PC-3 (cell line): Measurements from ENCODE around the gene SENP3. TPM values are rescaled to one million over a fixed set of nuclear protein-coding genes. Genes with fewer than 3 reads are reported as not detected.
A peak's percentile ranks its signal among the peaks of the same experiment; 100 is the strongest.

ENCODE experiments used
- ATAC-seq: fragments of 200-7000 bp; cut with Tn5 transposase; 2 replicates; pipeline ENCODE4 v1.9.1; 2020; ENCODE audit warnings: mild to moderate bottlenecking, moderate library complexity
- BruUV-seq: library from RNA; stranded (reverse); fragments of 400-500 nt; replicated peaks from 2 replicates; lab custom pipeline; 2021; lab: Mats Ljungman, UMichigan
- CTCF ChIA-PET: fragments of 300-600 bp; sonication (Branson Sonifier 250); formaldehyde crosslinking; loops from one replicate; lab custom pipeline; 2022; ENCODE audit warnings: antibody characterized with exemption; lab: Charles Lee
- POLR2A ChIA-PET: fragments of 300-600 bp; sonication (Branson Sonifier 250); formaldehyde crosslinking; loops from one replicate; lab custom pipeline; 2022; ENCODE audit warnings: antibody characterized with exemption; ENCODE audit not compliant: unreplicated experiment; lab: Charles Lee
- DNase-seq: peaks from one replicate; pipeline ENCODE4 v3.0.0-alpha.2; 2015
- H2AFZ ChIP-seq: fragments of 300-600 bp; sonication (generic); 2 replicates; pipeline ENCODE4 v1.6.0; 2016; ENCODE audit warnings: antibody characterized with exemption, low read length
- H3F3A ChIP-seq: fragments of 300-600 bp; sonication (generic); one replicate; pipeline ENCODE4 v1.6.0; 2017; ENCODE audit warnings: antibody characterized with exemption, low read length, control low read depth, mild to moderate bottlenecking; ENCODE audit not compliant: unreplicated experiment
- H3K27ac ChIP-seq: fragments of 300-600 bp; sonication (generic); 2 replicates; pipeline ENCODE4 v1.5.1; 2016; ENCODE audit warnings: mild to moderate bottlenecking, low read length
- H3K27me3 ChIP-seq: fragments of 300-600 bp; sonication (generic); 2 replicates; pipeline ENCODE4 v1.6.1; 2016; ENCODE audit warnings: low read length, mixed read lengths
- H3K36me3 ChIP-seq: fragments of 300-600 bp; sonication (generic); 2 replicates; pipeline ENCODE4 v1.6.1; 2016; ENCODE audit warnings: low read depth, mixed run types, low read length, mixed read lengths
- H3K4me1 ChIP-seq: fragments of 300-600 bp; sonication (generic); 2 replicates; pipeline ENCODE4 v1.5.1; 2016; ENCODE audit warnings: low read length; ENCODE audit not compliant: insufficient read depth
- H3K4me2 ChIP-seq: fragments of 300-600 bp; sonication (generic); 2 replicates; pipeline ENCODE4 v1.6.0; 2016; ENCODE audit warnings: low read length
- H3K4me3 ChIP-seq: fragments of 300-600 bp; sonication (generic); 2 replicates; pipeline ENCODE4 v1.5.1; 2016; ENCODE audit warnings: mild to moderate bottlenecking, low read length, mixed read lengths
- H3K79me2 ChIP-seq: fragments of 300-600 bp; sonication (generic); 2 replicates; pipeline ENCODE4 v1.6.1; 2017; ENCODE audit warnings: low read length, mixed read lengths
- H3K9ac ChIP-seq: fragments of 300-600 bp; sonication (generic); 2 replicates; pipeline ENCODE4 v1.6.0; 2016; ENCODE audit warnings: mild to moderate bottlenecking, low read length
- H3K9me2 ChIP-seq: fragments of 300-600 bp; sonication (generic); replicated peaks from 2 replicates; pipeline ENCODE4 v1.6.1; 2016; ENCODE audit warnings: mixed run types, low read length, mixed read lengths
- H3K9me3 ChIP-seq: fragments of 300-600 bp; sonication (generic); 2 replicates; pipeline ENCODE4 v1.6.1; 2016; ENCODE audit warnings: low read length, mixed read lengths
- H4K20me1 ChIP-seq: fragments of 300-600 bp; sonication (generic); 2 replicates; pipeline ENCODE4 v1.6.1; 2016; ENCODE audit warnings: low read length, mixed read lengths
- CTCF ChIP-seq: fragments of 300-600 bp; sonication (generic); conservative IDR thresholded peaks from 2 replicates; pipeline ENCODE4 v1.5.1; 2017; ENCODE audit warnings: antibody characterized with exemption, low read depth, mild to moderate bottlenecking, low read length
- EZH2 ChIP-seq: fragments of 300-600 bp; sonication (generic); IDR thresholded peaks from one replicate; pipeline ENCODE4 v1.6.1; 2017; ENCODE audit warnings: antibody characterized with exemption, mild to moderate bottlenecking, low read length; ENCODE audit not compliant: unreplicated experiment
- EZH2phosphoT487 ChIP-seq: fragments of 300-600 bp; sonication (generic); IDR thresholded peaks from 2 replicates; pipeline ENCODE4 v1.6.1; 2018; ENCODE audit warnings: mild to moderate bottlenecking, antibody characterized with exemption, low read length, borderline replicate concordance
- intact Hi-C: fragments of 100-400 bp; cut with micrococcal nuclease; formaldehyde crosslinking; loops from 2 replicates; pipeline ENCODE4 v1.9.0; 2023
- total RNA-seq: library from RNA; depleted of rRNA; stranded (reverse); fragments of >200 nt; gene quantifications from 2 replicates; pipeline ENCODE4 v1.2.3, GENCODE V29; 2014

The SENP3 gene
- total RNA-seq, 1 experiment from 2014 or later = 82.8 TPM

- peak overlapping the region; percentile 91 for H3K4me2 ChIP-seq
- ChIA-PET CTCF (no interaction called here), POLR2A (no interaction called here)
- DNase-seq (no peak), ATAC-seq (no peak)
- peak overlapping the region; percentile 95 for H3K4me3 ChIP-seq
- no peak overlapping the region for H2AFZ ChIP-seq
- intact Hi-C loops = no loop called here
- H3K9me2 ChIP-seq = no peaks in the 10 kb centered on the region
- H3K4me1 ChIP-seq = peaks cover 19% of the 10 kb centered on the region
- no peaks in the 10 kb centered on the region for H3K9me3 ChIP-seq
- no peak for TF ChIP-seq CTCF
- TF ChIP-seq EZH2phosphoT487 = no peak
- TF ChIP-seq EZH2 = no peak
- H3F3A ChIP-seq = no peaks in the 10 kb centered on the region
- H3K36me3 ChIP-seq = no peaks in the 10 kb centered on the region
- peaks cover 8% of the 10 kb centered on the region; the same call in 1 of the 2 replicates for H4K20me1 ChIP-seq
- no peaks in the 10 kb centered on the region for H3K27me3 ChIP-seq
- BruUV-seq = no TSS peak
- no peak overlapping the region for H3K27ac ChIP-seq
- H3K79me2 ChIP-seq = peaks cover 58% of the 10 kb centered on the region
- no peak overlapping the region for H3K9ac ChIP-seq
These were observed 50.5 kb downstream of the SENP3 start for GRCh38 chr17:7612294-7612640.

GRCh38 chr17:7613769-7614424, 52.2 kb downstream of the SENP3 start:
- no peak for ATAC-seq
- peak; percentile 36 for DNase-seq
- Histone ChIP-seq H3K9me3 (no peaks in the 10 kb centered on the region), H3K79me2 (peaks cover 53% of the 10 kb centered on the region), H3K4me3 (peak overlapping the region; percentile 95), H3K27ac (peak overlapping the region; percentile 36), H3K4me2 (peak overlapping the region; percentile 91), H4K20me1 (peaks cover 8% of the 10 kb centered on the region; the same call in 1 of the 2 replicates), H3K9me2 (no peaks in the 10 kb centered on the region), H3K4me1 (peaks cover 19% of the 10 kb centered on the region), H3K9ac (peak overlapping the region; percentile 85), H3K36me3 (no peaks in the 10 kb centered on the region), H3F3A (no peaks in the 10 kb centered on the region), H3K27me3 (no peaks in the 10 kb centered on the region), H2AFZ (peak overlapping the region; percentile 71)
- BruUV-seq = TSS peak; percentile 47
- POLR2A ChIA-PET = no interaction called here
- TF ChIP-seq EZH2phosphoT487 (no peak), CTCF (peak; percentile 26; the same call in 1 of the 2 replicates)
- intact Hi-C loops = no loop called here
- CTCF ChIA-PET = no interaction called here
